Right lobe of liver (tissue), 4 donors: Measurements from ENCODE around the gene NRDC.

Experiments used
- CTCF ChIP-seq, 4 donors: fragments of 200-600 bp in 3 of 4; fragments of 450-650 bp in 1 of 4; IDR thresholded peaks; one replicate each; pipeline versions ENCODE4 v1.5.1 to v1.8.0; 2016 to 2022; ENCODE audit warnings: antibody characterized with exemption in 4 of 4, mild to moderate bottlenecking in 2 of 4
- POLR2A ChIP-seq: fragments of 450-650 bp; IDR thresholded peaks from one replicate; pipeline ENCODE4 v1.6.1; 2017; ENCODE audit warnings: antibody characterized with exemption, mild to moderate bottlenecking
- donor health status: DM: no; HTN: no; CAD: no.
- donor health status: DM: no; HTN: no; CAD: no.
- donor health status: DM: no; HTN: yes; CAD: no.

GRCh38 chr1:51878616-51879336 lies at the start of gene NRDC:
- TF ChIP-seq POLR2A (peak; percentile 95), CTCF (IDR thresholded peaks at IDR 0.05) (no peak)
